HL-60 (cell line): ENCODE data around the gene ARHGAP10.

Experiments
- DNase-seq, 2 experiments: peaks; one replicate each; pipeline ENCODE4 v3.0.0-alpha.2; 2010 to 2020; ENCODE audit warnings: low read depth in 1 of 2, low spot score in 1 of 2
- H3K27ac ChIP-seq: fragments of 250-450 bp; sonication (Bioruptor Pico); replicated peaks from 2 replicates; pipeline ENCODE4 v1.5.1; 2020; ENCODE audit warnings: mild to moderate bottlenecking, moderate library complexity
- H3K27me3 ChIP-seq: fragments of 250-450 bp; sonication (Bioruptor Pico); 2 replicates; pipeline ENCODE4 v1.5.1; 2021; ENCODE audit warnings: mild to moderate bottlenecking, moderate library complexity; ENCODE audit not compliant: insufficient read depth, poor library complexity, severe bottlenecking
- H3K4me3 ChIP-seq: replicated peaks from 2 replicates; pipeline ENCODE4 v1.5.1; 2011; ENCODE audit warnings: mild to moderate bottlenecking, control low read depth, low read length; ENCODE audit not compliant: insufficient read depth
- CTCF ChIP-seq: IDR thresholded peaks from one replicate; pipeline ENCODE4 v1.5.1; 2011; ENCODE audit warnings: low read length, control low read depth, inconsistent platforms; ENCODE audit not compliant: insufficient read depth
- GABPA ChIP-seq: IDR thresholded peaks from 2 replicates; pipeline ENCODE4 v1.6.1; 2012; ENCODE audit warnings: low read depth
- POLR2AphosphoS5 ChIP-seq: IDR thresholded peaks from 2 replicates; pipeline ENCODE4 v1.6.1; 2012; ENCODE audit warnings: low read depth
- REST ChIP-seq: IDR thresholded peaks from 2 replicates; pipeline ENCODE4 v1.6.1; 2012; ENCODE audit warnings: low read depth; ENCODE audit not compliant: insufficient replicate concordance
- SPI1 ChIP-seq: IDR thresholded peaks from 2 replicates; pipeline ENCODE4 v1.6.1; 2012; ENCODE audit warnings: low read depth, mild to moderate bottlenecking, borderline replicate concordance

The ARHGAP10 gene

GRCh38 chr4:148069086-148069894 lies 337.4 kb downstream of the ARHGAP10 start:
- Histone ChIP-seq H3K4me3 (no peak overlapping the region), H3K27ac (no peak overlapping the region), H3K27me3 (no peaks in the 10 kb centered on the region)
- DNase-seq: no peak
- no peak for TF ChIP-seq POLR2AphosphoS5
- no peak for TF ChIP-seq REST
- no peak for TF ChIP-seq CTCF
- TF ChIP-seq SPI1: no peak
- TF ChIP-seq GABPA: no peak

- H3K4me3 ChIP-seq: no peak overlapping the region
- DNase-seq: no peak
- TF ChIP-seq POLR2AphosphoS5 (no peak), SPI1 (no peak), CTCF (no peak), REST (no peak), GABPA (no peak)
- H3K27ac ChIP-seq: no peak overlapping the region
- no peaks in the 10 kb centered on the region for H3K27me3 ChIP-seq
These were observed 337.9 kb downstream of the ARHGAP10 start for GRCh38 chr4:148069895-148070178.

DNA sequence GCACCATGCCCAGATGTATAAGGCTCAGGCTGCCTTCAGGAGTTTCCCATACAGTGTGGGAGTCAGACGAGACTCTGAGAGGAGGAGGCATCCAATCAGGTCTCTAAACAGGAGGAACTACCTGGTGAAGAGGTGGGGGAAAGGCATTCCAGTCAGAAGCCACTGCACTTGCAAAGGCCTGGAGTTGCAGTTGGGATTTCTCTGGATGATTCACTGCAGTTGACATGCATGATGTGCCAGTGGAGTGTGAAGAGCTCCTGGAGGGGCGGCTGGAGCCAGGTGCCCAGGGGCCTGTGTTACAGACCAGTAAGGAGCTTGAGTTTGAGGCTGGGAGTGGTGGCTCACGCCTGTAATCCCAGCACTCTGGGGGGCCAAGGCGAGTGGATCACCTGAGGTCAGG lies 339.1 kb downstream of the ARHGAP10 start:
- TF ChIP-seq REST (no peak), POLR2AphosphoS5 (no peak), GABPA (no peak)
- Histone ChIP-seq H3K27ac (no peak overlapping the region), H3K4me3 (no peak overlapping the region), H3K27me3 (no peaks in the 10 kb centered on the region)
- DNase-seq: no peak
